GM12872 (cell line): Measurements from ENCODE around the gene GSE1.

Source experiments
- CTCF ChIP-seq: IDR thresholded peaks from 3 replicates; pipeline ENCODE4 v1.5.1; 2011; ENCODE audit warnings: low read depth, mild to moderate bottlenecking, low read length, moderate library complexity; ENCODE audit not compliant: insufficient read depth

GSE1 gene

GRCh38 chr16:85594273-85594977 is 18.7 kb upstream of the GSE1 start:
- TF ChIP-seq CTCF: no peak

- TF ChIP-seq CTCF: no peak
Measured at GRCh38 chr16:85594978-85595661, 18.0 kb upstream of the GSE1 start.

- TF ChIP-seq CTCF: no peak
Measured at GRCh38 chr16:85595812-85596502, 17.2 kb upstream of the GSE1 start.

- no peak for TF ChIP-seq CTCF
Measured at GRCh38 chr16:85598141-85598540, 15.0 kb upstream of the GSE1 start.

- no peak for TF ChIP-seq CTCF
Measured at GRCh38 chr16:85600078-85600477, 13.0 kb upstream of the GSE1 start.

- no peak for TF ChIP-seq CTCF
Measured at GRCh38 chr16:85600530-85601271, 12.4 kb upstream of the GSE1 start.

- no peak for TF ChIP-seq CTCF
Measured at GRCh38 chr16:85601272-85601639, 11.9 kb upstream of the GSE1 start.
